GM12891 (cell line): ENCODE results near the gene OR5K2.

Source experiments
- PAX5 ChIP-seq: IDR thresholded peaks from 2 replicates; pipeline ENCODE4 v1.6.1; 2011; ENCODE audit warnings: low read length, moderate library complexity, mild to moderate bottlenecking; ENCODE audit not compliant: insufficient read depth, severe bottlenecking
- POLR2A ChIP-seq: IDR thresholded peaks from 2 replicates; pipeline ENCODE4 v1.6.1; 2011; ENCODE audit warnings: low read depth, low read length, control low read depth
- POLR2AphosphoS5 ChIP-seq: IDR thresholded peaks from 2 replicates; pipeline ENCODE4 v1.6.1; 2011; ENCODE audit warnings: low read depth, low read length, control low read depth
- TAF1 ChIP-seq: IDR thresholded peaks from 2 replicates; pipeline ENCODE4 v1.6.1; 2011; ENCODE audit warnings: low read depth, low read length, control low read depth

- TF ChIP-seq POLR2A: no peak
- no peak for TF ChIP-seq POLR2AphosphoS5
- no peak for TF ChIP-seq TAF1
- no peak for TF ChIP-seq PAX5
Measured at GRCh38 chr3:98462901-98463300, 34.6 kb upstream of the OR5K2 start, which contains the start of gene OR5K1.
